HG03066 (cell line): Measurements from ENCODE around the gene TEAD3.

ENCODE experiments used
- ATAC-seq: cut with Tn5 transposase; IDR thresholded peaks from one replicate; pipeline ENCODE4 v1.9.1; 2021; ENCODE audit warnings: low read depth; ENCODE audit not compliant: unreplicated experiment

Gene TEAD3

DNA sequence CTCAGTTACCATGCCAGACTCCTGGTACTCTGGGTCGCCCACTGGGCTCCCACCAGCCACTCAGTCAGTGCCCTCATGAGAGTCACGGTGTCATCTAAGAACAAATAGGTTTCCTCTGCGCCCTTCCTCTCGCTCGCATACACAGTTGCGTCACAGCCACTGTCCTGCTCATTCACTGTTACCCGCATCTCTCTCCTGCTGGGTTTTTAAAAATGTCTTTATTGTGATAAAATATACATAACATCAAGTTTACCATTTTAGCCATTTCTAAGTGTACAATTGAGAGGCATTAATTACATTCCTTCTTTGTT lies 4.0 kb downstream of the TEAD3 start:
- no peak for ATAC-seq

DNA sequence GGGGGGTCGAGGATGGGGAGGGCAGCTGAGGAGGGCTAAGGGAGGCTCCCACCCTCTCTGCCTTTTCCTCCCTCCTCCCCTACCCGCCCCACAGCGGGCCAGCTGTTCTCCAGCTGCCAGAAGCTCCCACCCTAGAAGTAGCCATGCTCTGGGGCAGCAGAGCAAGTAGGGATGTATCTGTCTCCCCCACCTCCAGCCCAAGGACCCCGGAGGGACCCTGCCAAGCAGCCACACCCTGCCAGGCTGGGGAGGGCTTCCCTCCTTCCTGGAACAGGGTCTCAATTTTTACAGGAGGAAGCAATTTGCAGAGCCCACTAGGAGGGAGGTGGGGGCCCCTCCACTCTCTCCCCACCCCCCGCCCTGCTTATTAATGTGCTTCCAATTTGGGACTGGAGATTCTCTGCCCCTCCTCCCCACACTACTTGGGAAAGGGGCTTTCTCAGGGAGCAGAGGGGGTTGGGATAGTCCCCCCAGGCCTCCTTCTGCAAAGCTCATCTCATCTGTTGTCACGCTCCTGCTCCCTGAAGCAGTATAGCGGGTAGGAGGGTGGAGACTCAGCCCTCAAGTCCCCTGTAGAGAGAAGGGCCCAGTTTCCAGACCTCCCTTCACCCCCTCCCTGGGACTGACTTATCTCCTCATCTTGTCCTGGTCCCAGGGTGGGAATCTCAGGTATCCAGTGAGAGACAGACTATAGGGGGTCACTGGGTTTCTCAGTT lies 4.5 kb downstream of the TEAD3 start:
- ATAC-seq = no peak

DNA sequence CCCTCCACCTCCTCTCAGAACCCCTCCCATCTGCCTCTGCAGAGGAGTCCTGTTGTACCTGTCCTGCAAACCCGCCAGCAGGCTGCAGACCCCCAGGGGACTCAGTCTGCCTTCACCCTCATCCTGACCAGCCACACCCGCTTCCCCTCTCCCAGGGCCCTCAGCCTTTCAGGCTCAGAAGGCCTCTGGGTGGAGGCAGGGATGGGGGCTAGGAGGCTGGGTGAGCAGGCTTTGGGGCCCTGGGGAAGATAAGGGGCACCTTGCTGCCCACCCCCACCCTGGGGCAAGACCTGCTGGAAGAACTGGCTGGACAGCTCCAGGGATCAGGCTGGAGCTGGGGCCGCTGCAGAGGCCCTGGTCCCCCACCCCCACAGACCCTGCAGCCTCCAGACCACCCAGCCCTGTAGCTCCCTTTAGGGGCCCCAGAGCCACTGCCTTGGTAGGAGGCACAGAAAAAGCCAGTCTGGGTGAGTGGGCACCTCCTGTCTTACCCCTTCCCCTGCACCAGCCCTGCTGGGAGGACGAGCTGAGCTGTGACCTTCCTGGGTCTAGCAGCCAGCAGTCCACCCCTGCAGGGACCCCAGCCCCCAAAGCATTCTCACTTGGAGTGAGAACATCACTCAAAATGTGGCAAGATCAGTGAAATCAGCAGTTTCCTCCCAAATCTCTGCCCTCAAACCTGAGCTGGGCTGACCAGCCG lies 5.2 kb downstream of the TEAD3 start:
- ATAC-seq = no peak

DNA sequence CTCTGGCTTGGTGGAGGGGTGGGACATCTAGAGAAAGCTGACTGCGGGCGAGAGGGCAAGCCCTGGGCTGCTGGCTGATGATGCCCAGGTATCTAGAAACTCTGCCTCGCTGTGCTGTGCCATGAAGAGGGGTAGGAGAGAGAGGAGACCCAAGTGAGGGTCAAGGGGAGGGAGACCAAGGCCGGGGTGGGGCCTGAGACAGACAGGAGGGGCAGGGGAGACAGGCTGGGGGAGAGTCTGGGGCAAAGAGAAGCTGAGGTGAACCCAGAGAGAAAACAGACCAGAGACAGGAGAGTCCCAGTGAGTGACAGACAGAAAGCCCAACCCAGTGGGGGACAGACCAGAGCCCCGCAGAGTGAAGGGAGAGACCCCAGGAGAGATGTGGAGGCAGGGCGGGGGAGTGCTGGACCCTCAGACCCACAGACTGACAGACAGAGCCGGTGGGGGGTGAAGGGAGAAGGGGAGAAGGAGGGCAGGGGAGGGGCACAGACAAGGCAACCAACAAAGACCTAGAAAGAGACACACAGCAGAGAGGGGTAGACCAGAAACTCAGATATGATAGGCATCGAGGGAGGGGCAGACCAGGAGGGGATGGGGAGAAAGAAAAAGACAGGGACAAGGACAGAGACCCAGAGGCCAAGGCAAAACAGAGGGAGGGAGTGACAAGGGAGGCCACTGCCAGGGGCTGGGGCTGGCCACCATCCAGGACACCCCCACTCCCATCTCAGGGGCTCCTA lies 5.9 kb downstream of the TEAD3 start:
- ATAC-seq = no peak

DNA sequence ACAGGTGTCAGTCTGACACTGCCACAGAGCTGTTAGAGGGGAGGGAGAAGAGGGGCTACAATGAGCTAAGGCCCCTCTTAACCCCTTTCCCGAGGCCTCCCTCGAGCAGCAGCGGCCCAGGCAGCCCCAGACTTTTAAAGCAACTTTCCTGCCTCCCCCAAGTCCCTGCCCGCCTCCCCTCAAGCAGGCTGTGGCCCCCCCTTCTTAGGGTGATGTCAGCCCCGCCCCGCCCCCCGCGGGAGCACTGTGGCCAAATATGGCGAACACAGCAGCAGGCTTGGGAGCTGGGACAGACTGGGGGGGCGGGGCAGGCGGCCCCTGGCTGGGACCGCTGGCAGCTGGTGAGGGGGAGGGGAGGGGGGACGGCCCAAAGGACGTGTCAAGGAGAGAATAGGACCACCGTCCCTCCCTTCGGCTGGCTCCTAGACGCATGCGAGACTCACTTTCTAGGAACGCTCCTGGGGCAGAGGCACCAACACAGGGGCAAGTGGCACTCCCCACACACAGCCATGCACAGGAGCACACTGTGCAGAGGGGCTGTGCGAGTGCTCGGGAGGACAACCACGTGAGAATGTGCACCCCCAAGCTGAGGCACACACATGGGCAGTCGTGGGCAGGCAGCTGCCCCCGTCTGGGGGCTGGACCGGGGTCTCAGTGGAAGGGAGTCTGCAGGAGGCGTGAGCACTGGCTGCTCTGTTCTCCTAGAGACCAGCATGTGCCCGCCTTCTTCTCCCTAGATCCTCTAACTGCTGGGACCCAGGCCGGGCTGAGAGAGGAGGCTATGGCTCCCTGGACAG lies 6.7 kb downstream of the TEAD3 start:
- ATAC-seq = no peak

DNA sequence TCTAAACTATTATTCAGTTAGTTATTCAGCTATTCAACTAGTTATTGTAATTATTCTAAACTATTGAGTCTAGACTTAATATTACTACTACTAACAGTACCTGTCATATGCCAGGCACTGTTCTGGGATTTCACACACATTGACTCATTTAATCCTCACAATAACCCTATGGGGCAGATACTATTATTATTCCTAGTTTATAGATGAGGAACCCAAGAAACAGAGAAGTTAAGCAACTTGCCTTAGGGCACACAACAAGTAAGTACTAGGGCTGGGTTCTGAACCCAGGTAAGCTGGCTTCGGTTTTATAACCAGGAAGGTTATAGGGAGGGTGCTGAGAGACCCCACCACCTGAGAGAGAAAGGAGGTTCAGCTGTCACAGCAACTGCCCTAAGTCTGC lies 7.8 kb downstream of the TEAD3 start:
- ATAC-seq = no peak

DNA sequence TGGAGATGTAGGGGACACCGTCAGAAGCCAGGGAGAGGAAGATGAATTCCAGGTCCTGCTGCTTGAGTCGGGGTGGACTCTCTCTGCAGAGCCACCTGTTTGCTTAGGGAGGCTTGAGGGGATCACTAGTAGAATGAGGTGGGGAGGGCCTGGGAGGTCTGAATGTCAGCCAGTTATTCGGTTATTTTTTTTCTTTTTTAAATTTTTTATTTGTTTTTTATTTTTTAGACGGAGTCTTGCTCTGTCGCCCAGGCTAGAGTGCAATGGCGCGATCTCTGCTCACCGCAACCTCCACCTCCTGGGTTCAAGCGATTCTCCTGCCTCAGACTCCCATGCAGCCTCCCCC lies 8.4 kb downstream of the TEAD3 start:
- ATAC-seq = no peak

DNA sequence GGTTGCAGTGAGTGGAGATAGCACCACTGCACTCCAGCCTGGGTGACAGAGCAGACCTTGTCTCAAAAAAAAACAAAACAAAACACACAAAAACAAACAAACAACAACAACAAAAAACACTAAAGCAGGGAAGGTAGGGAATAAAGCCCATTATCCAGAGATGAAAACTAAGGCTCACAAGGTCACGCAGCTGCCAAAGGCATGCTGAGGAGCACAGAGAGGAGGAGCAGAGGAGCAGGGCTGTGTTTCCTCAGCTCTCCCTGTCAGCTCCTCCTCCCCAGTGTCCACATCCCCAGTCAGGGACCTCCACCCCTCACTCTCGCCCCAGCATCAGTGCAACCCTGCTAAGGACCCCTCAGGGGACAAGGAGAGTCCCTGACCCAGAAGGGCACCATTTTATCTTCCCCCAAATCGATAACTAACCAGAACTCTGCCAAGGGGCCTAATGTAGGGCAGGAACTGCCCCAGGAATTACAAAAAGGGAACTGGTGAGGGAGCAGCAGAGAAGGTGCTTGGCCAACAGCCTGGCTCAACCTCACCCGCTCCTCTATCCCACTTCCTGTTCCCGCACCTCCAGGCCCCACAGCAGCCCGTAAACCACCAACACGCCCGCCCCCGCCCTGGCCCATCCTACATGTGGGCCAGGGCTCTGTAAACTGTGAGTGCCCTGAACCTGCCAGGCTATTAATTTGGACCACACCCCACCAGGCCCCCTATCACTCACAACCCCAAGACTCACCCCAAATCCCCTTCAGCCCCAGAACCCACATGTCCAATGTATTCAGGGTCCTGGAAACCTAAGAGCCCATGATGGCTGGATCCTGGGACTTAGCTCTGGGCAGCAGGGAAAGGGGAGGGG lies 9.0 kb downstream of the TEAD3 start:
- ATAC-seq = no peak

DNA sequence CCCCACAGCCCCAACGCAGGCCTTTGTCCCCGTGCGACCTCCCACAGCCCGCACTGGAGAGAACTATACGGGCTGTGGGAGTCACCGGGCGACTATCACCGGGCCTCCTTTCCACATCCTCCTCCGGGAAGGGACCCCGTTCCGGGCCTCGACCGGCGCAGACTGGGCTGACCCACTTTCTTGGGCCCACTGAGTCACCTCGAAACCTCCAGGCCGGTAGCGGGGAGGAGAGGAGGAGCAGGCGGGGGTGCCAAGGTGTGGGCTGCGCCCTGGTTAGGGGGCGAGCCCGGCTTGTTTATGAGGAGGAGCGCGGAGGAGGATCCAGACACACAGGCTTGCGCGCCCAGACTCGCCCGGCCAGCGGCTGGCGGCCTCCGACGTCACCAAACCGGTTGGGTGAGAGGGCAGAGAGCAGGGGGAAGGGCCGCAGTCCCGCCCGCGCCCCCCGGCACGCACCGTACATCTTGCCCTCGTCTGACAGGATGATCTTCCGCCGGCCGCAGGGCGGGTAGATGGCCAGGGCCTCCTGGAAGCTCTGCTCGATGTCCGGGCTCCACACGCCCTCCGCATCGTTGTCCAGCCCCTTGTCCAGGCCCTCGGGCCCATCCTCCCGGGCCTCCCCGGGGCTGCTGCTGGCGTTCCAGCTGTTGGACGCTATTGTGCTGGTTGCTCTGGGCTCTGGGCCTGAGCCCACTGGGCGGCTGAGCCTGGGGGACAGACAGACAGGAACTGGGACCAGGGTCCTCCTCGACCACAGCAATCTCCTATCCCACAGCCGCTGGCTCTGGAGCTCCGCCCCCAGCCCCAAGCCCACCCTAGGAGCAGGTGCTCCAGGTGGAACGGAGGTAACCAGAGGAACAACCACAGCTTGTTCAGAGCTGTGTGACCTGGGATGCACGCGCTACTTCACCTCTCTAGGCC lies 10.6 kb downstream of the TEAD3 start:
- no peak for ATAC-seq

DNA sequence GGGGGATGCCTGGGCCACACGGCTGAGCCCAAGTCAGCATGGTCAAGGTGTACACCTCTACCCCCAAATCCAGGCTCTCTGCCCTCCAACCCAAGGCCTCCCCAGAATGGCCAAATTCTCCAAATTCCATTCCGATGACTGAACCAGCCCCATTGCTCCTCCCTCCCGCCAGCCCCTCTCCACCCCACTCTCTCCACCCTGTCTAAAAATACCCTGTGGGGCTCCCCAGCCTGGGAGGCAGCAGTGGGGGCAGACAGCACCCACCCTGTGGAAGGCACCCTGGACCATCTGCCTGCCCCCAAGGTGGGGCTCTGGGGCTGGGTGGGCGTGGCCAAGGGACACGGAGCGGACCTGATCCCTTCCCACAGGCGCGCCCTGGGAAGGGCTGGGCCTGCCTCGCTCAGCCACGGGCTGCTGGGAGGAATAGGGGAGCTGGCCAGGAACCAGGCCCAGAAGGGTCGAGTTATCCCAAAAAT lies 11.4 kb downstream of the TEAD3 start:
- no peak for ATAC-seq

DNA sequence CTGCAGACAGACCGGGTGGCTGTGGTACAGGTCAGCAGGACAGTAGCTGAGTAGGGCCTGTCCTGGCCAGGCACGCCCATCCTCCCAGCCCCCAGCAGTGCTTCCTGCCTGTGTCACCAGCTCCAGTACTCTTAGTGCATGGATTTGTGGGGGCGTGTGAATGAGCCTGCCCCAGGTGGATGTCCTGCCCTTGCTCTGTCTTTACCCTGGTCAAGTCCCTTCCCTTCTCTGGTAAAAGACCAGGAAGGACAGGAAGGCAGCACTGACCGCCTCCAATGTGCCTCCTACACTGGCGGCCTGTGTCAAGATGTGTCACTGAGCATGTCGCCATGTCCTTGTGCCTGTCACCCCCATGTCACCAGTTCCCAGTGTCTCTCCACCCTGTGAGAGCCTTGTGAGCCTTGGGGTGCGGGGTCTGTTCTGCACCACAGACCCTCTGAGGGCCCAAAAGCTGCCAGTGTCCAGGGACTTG lies 11.9 kb downstream of the TEAD3 start:
- no peak for ATAC-seq

DNA sequence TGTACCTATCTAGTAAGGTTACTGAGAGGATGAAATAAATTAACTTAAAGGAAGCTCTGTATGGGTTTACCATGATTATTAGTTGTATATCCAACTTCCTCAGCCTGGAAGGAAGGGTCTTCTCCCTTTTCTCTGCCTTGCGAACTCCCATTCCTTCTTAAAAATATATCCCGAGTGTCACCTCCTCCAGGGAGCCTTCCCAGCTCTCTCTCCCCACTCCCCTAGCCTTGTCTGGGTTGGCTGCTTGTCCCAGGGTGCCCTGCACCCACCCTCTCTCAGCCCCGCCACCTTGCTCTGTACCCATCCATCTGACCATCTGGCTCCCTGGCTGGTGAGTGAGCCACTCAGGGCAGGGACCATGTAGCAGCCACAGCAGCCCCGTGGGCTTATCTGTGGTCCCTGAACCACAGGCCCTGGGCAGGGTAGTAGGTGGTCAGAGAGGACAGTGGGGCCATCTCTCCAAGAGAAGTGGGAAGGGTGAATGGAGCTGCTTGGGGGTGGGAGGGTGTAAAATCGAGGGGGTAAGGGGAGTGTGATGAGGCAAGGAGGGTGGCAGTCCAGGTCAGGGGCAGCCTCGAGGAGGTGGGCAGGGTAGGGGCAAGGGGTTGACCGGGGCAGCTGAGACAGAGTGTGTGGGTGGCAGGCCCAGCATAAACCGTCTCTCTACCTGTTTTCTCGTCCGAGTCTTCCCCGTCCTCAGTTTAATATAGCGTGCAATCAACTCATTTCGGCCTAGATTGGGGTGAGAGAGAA lies 12.8 kb downstream of the TEAD3 start:
- no peak for ATAC-seq

DNA sequence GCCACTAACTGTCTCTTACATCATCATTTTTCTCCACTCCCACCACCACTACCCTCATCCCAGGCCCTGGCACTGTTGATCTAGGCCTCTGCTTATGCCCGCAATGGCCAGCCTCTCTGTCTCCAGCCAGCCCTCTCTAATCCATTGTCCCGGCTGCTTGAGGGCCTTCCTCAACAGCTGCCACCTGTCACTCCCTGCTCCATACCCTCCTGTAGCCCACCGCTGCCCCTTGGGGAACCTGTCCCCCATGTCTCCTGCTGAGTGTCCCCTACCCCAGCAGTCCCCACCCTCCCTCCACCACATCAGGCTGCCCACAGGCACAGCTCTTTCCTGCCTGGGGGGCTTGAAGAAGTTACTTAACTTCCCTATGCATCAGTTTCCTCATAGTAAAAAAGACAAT lies 13.4 kb downstream of the TEAD3 start:
- ATAC-seq = no peak

DNA sequence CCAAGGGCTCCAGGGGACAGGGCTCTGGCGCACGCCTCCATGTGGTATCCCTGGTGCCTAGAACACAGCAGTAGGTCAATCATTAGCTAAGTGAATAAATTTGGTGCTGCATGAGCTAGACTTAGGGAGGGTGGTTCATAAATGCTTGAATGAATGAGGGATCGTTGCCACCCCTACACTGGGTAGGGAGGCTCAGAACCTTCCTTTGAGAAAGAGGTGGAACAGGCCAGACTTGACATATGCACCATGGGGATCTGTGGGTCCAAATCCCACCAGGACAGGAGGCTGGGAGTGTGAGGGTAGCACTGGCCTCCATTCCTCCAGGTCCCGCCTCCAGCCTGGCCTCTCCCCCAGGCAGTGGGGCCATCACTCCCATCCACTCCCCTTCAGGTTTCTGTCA lies 13.8 kb downstream of the TEAD3 start:
- no peak for ATAC-seq

DNA sequence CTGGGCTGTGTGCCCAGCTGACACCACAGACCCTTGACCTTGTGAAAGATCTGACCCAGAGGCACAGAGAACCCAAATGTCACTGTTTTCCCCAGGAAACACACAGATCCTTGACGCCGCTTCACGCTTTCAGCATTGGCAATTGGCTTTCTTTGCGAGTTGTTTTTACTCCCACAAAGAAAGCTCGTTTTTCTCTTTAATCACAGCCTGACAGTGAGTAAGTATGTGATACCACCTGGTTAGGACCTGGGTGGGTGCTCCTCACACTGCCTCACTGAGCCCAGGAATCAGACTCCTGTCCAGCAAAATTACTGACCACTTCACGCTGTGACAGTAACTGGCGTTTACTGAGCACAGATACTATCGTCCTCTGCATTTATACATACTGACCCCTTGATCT lies 15.7 kb downstream of the TEAD3 start:
- ATAC-seq = no peak

DNA sequence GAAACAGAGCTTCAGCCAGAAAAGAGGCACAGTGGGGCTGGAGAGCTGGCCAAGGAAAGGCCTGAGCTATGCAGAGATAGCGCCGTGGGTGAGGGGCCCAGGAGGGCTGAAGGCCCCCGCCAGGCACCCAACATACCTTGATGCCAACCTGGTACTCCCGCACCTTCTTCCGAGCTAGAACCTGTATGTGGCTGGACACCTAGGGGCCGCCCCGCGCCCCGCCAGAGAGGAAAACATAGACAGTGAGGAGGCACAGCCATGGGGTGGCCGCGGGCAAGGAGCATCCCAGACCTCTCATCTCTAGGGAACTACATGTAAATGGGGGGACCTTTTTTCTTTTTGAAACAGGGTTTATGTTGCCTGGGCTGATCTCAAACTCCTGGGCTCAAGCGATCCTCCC lies 16.7 kb downstream of the TEAD3 start:
- ATAC-seq = no peak

DNA sequence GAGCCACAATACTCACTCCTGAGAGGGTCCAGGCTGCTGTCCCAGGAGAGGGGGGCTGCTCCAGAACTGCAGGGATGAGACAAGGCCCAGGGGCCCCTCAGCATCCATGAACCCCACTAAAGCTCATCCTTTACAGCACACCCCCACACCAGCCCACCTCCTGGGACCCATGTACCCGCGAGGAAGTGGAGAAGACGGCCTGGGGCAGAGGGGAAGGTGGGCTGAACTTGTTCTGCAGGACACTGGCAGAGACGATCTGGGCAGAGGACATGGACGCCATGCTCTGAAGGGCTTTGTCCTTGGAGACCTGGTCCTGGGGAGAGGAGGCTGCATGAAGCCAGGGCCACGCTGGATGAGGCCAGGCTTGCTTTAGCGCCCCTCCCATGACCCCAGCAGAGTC lies 18.6 kb downstream of the TEAD3 start:
- ATAC-seq = no peak

DNA sequence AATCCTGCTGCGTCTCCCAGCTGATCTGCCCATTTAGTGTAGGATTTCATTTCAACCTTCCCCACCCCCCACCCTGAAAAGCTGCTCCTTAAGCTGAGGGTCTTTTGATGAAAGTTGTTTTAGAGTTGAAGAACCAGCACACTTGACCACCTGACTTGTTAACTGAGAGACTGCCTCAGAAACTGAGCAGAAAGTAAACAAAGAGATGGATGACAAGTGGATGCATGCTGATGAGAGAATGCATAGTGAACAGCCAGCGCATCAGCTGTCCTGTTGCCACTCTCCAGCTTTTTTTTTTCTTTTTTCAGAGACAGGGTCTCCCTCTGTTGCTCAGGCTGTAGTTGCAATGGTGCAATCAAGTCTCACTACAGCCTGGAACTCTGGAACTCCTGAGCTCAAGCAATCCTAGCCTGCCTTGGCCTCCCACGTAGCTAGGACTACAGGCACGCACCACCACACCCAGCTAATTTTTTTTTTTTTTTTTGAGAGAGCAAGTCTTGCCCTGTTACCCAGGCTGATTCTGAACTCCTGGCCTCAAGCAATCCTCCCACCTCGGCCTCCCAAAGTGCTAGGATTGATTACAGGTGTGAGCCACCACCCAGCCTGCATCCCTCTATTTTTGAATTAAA lies 19.2 kb downstream of the TEAD3 start:
- ATAC-seq = no peak
